ENCODE data around the gene TAS1R2. TPM values are rescaled to one million over a fixed set of nuclear protein-coding genes. Genes with fewer than 3 reads are reported as not detected.

The TAS1R2 gene
- total RNA-seq, 2 donors from 2014 or later = not detected

Other genes starting within 250 kb of the TAS1R2 start
- not detected for gene PAX7, start 228.8 kb downstream of the TAS1R2 start, total RNA-seq
- 1 to 10 TPM; 4.4 to 5.7 TPM for gene ALDH4A1, start 42.9 kb upstream of the TAS1R2 start, total RNA-seq
- gene IFFO2, start 97.0 kb upstream of the TAS1R2 start, total RNA-seq = 10 to 100 TPM; 23.5 to 44.2 TPM

Measured in natural killer cell treated with Interleukin-12 subunit alpha and Interleukin-12 subunit beta and Interleukin-15 and Interleukin-18, amount 100 ng/mL, for 72 hours (primary cell).